ENCODE measurements around the gene UNC119B. TPM values are rescaled to one million over a fixed set of nuclear protein-coding genes. Genes with fewer than 3 reads are reported as not detected.

Gene UNC119B
- polyA plus RNA-seq, 1 experiment, result 41.9 TPM

GRCh38 chr12:120748242-120748641 is 38.0 kb downstream of the UNC119B start:
- H3K27me3 ChIP-seq (ENCODE audit: control insufficient read depth, insufficient read depth, low read length), result peaks cover 8% of the 10 kb centered on the region
- no peak overlapping the region for H3K27ac ChIP-seq (ENCODE audit: low read depth, low read length)
- ChIA-PET CTCF (no interaction called here), POLR2A (no interaction called here)
- DNase-seq (ENCODE audit: low read depth, low spot score), result no peak
- no peaks in the 10 kb centered on the region; the same call in 1 of the 2 replicates for H3K9me3 ChIP-seq (ENCODE audit: control insufficient read depth, insufficient read depth, low read length)
- no peak for TF ChIP-seq CTCF (IDR thresholded peaks at IDR 0.05; ENCODE audit: low read depth, low read length)
- no peak overlapping the region for H3K4me3 ChIP-seq (ENCODE audit: low read depth, low read length)

GRCh38 chr12:120749256-120749655 is 39.0 kb downstream of the UNC119B start:
- POLR2A ChIA-PET, result no interaction called here
- CTCF ChIA-PET, result no interaction called here
- no peak for DNase-seq (ENCODE audit: low read depth, low spot score)

GRCh38 chr12:120750806-120751205 is 40.5 kb downstream of the UNC119B start:
- no peak for TF ChIP-seq CTCF (IDR thresholded peaks at IDR 0.05; ENCODE audit: low read depth, low read length)
- ChIA-PET POLR2A (no interaction called here), CTCF (interaction anchor here (0.7 to 1.3 kb wide), 2 partner anchors 221 to 328 kb away, joined by 6 to 8 read pairs; no protein-coding TSS in a partner anchor)
- Histone ChIP-seq H3K4me3 (ENCODE audit: low read depth, low read length) (no peak overlapping the region), H3K27ac (ENCODE audit: low read depth, low read length) (no peak overlapping the region), H3K27me3 (ENCODE audit: control insufficient read depth, insufficient read depth, low read length) (peaks cover 6% of the 10 kb centered on the region), H3K9me3 (ENCODE audit: control insufficient read depth, insufficient read depth, low read length) (peaks cover 5% of the 10 kb centered on the region)
- DNase-seq (ENCODE audit: low read depth, low spot score), result no peak

More at GRCh38 chr12:120749256-120749655, 39.0 kb downstream of the UNC119B start:
- H3K27me3 ChIP-seq (ENCODE audit: control insufficient read depth, insufficient read depth, low read length), result peaks cover 6% of the 10 kb centered on the region
- no peak overlapping the region for H3K27ac ChIP-seq (ENCODE audit: low read depth, low read length)
- no peak overlapping the region for H3K4me3 ChIP-seq (ENCODE audit: low read depth, low read length)
- no peak for TF ChIP-seq CTCF (IDR thresholded peaks at IDR 0.05; ENCODE audit: low read depth, low read length)
- no peaks in the 10 kb centered on the region; the same call in 1 of the 2 replicates for H3K9me3 ChIP-seq (ENCODE audit: control insufficient read depth, insufficient read depth, low read length)

GRCh38 chr12:120751389-120751788 is 41.1 kb downstream of the UNC119B start:
- CTCF ChIA-PET, result no interaction called here
- no peak for TF ChIP-seq CTCF (IDR thresholded peaks at IDR 0.05; ENCODE audit: low read depth, low read length)

GRCh38 chr12:120754792-120755191 is 44.5 kb downstream of the UNC119B start:
- DNase-seq (ENCODE audit: low read depth, low spot score), result no peak
- POLR2A ChIA-PET, result no interaction called here
- CTCF ChIA-PET, result no interaction called here

More at GRCh38 chr12:120751389-120751788, 41.1 kb downstream of the UNC119B start:
- Histone ChIP-seq H3K27me3 (ENCODE audit: control insufficient read depth, insufficient read depth, low read length) (peaks cover 6% of the 10 kb centered on the region), H3K27ac (ENCODE audit: low read depth, low read length) (no peak overlapping the region), H3K9me3 (ENCODE audit: control insufficient read depth, insufficient read depth, low read length) (peaks cover 5% of the 10 kb centered on the region), H3K4me3 (ENCODE audit: low read depth, low read length) (no peak overlapping the region)
- no peak for DNase-seq (ENCODE audit: low read depth, low spot score)
- POLR2A ChIA-PET, result no interaction called here

More at GRCh38 chr12:120754792-120755191, 44.5 kb downstream of the UNC119B start:
- no peak for TF ChIP-seq CTCF (IDR thresholded peaks at IDR 0.05; ENCODE audit: low read depth, low read length)
- peaks cover 5% of the 10 kb centered on the region for H3K9me3 ChIP-seq (ENCODE audit: control insufficient read depth, insufficient read depth, low read length)
- H3K27ac ChIP-seq (ENCODE audit: low read depth, low read length), result no peak overlapping the region
- peaks cover 3% of the 10 kb centered on the region for H3K27me3 ChIP-seq (ENCODE audit: control insufficient read depth, insufficient read depth, low read length)
- H3K4me3 ChIP-seq (ENCODE audit: low read depth, low read length), result no peak overlapping the region
